ENCODE measurements around the gene VCAN. TPM values are rescaled to one million over a fixed set of nuclear protein-coding genes. Genes with fewer than 3 reads are reported as not detected.

The VCAN gene
- total and polyA plus RNA-seq, 2 of the 8 experiments (the other 6 are each of a cell fraction or from before 2014, with no cell fraction given), result 146 to 404 TPM

DNA sequence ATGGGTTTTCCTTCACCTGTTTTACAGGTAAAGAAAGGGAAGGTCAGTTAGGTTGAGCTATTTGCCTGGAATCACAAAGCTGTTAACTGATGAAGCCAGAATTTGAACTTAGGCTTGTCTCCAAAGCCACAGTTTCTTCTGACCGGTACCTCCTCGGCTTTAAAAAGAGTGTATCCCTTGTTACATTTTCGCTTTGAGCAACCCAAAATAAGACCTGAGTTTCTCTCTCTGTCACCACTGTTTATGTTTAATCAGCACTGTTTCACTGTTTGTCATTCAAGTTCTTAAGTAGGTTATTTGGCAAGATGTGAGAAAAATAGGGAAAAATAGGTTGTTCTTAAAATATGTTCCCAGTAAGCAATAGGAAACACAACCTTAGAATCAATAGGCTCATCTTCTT, 84.6 kb downstream of the VCAN start (continued):
- TF ChIP-seq, protein P1, sequence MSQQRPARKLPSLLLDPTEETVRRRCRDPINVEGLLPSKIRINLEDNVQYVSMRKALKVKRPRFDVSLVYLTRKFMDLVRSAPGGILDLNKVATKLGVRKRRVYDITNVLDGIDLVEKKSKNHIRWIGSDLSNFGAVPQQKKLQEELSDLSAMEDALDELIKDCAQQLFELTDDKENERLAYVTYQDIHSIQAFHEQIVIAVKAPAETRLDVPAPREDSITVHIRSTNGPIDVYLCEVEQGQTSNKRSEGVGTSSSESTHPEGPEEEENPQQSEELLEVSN (IDR thresholded peaks at IDR 0.05), result no peak
- TF ChIP-seq CHD2 (IDR thresholded peaks at IDR 0.05; ENCODE audit: low read length) (no peak), SRF (IDR thresholded peaks at IDR 0.05; ENCODE audit: low read depth, low read length) (no peak), SUZ12 (IDR thresholded peaks at IDR 0.05; ENCODE audit: low read length) (no peak)
- TF ChIP-seq, protein P2, sequence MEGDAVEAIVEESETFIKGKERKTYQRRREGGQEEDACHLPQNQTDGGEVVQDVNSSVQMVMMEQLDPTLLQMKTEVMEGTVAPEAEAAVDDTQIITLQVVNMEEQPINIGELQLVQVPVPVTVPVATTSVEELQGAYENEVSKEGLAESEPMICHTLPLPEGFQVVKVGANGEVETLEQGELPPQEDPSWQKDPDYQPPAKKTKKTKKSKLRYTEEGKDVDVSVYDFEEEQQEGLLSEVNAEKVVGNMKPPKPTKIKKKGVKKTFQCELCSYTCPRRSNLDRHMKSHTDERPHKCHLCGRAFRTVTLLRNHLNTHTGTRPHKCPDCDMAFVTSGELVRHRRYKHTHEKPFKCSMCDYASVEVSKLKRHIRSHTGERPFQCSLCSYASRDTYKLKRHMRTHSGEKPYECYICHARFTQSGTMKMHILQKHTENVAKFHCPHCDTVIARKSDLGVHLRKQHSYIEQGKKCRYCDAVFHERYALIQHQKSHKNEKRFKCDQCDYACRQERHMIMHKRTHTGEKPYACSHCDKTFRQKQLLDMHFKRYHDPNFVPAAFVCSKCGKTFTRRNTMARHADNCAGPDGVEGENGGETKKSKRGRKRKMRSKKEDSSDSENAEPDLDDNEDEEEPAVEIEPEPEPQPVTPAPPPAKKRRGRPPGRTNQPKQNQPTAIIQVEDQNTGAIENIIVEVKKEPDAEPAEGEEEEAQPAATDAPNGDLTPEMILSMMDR (IDR thresholded peaks at IDR 0.05; ENCODE audit: control extremely low read depth in 1 of 3, insufficient read depth in 1 of 3, low read depth in 1 of 3, low read length in 3 of 3), result no peak

Measured in H1 (cell line).